ENCODE measurements around the gene PNMA8B. TPM values are rescaled to one million over a fixed set of nuclear protein-coding genes. Genes with fewer than 3 reads are reported as not detected.

PNMA8B gene
- total RNA-seq, 5 donors from 2014 or later (not counting 1 experiment from before 2014, with no cell fraction given): 0.20 to 1.1 (median 0.44) TPM

DNA sequence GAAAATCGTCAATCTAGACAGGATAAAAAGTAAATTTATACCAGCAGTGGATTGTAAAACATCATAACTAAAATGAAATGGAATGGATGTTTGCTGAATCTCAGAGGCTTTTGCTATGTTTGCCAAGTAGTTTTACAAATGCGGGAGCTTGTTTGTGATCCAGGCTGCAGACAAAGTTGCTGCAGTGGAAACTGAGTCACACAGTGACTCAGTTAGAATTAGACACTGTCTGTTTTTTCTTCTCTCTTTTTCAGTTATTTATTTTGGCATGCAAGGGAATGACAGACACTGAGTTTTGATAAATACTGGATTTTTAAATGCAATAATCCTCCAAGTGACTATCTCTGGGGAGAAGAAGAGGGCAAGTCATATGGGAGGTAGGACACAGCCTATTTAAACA, 19.7 kb downstream of the PNMA8B start:
- POLR2A ChIA-PET: no interaction called here
- Mint-ChIP-seq H3K4me1 (peaks cover 0 to 9% (median 0%) of the 10 kb centered on the region in 3 donors), H3K36me3 (no peaks in the 10 kb centered on the region), H3K9me3 (no peaks in the 10 kb centered on the region), H3K4me3 (no peak overlapping the region), H3K27me3 (peaks cover 47 to 50% of the 10 kb centered on the region in 2 donors), H3K27ac (no peak overlapping the region)
- WGBS (ENCODE audit: insufficient coverage): no CpG with 5 or more reads among the region's 2 CpGs
- Histone ChIP-seq H3K4me1 (ENCODE audit: control insufficient read depth in 1 of 2, extremely low read depth in 1 of 2, insufficient read depth in 2 of 2, low read length in 2 of 2) (peaks cover 0 to 7% of the 10 kb centered on the region in 2 experiments), H3K36me3 (ENCODE audit: control insufficient read depth in 2 of 2, extremely low read depth in 1 of 2, insufficient read depth in 1 of 2, low read length in 1 of 2) (no peaks in the 10 kb centered on the region), H3K27me3 (replicated peaks in 1 of 2; ENCODE audit: control insufficient read depth in 2 of 2, extremely low read depth in 1 of 2, insufficient read depth in 2 of 2, low read length in 1 of 2) (peaks cover 2 to 65% of the 10 kb centered on the region in 2 experiments), H3K27ac (ENCODE audit: low read length) (no peak overlapping the region), H3K4me3 (ENCODE audit: control insufficient read depth in 1 of 2, extremely low read depth in 1 of 2, low read length in 1 of 2) (no peak overlapping the region), H3K9me3 (no peaks in the 10 kb centered on the region)
- no peak for DNase-seq
- CTCF ChIA-PET: no interaction called here
- no peak for ATAC-seq (replicated peaks in 1 of 4)

DNA sequence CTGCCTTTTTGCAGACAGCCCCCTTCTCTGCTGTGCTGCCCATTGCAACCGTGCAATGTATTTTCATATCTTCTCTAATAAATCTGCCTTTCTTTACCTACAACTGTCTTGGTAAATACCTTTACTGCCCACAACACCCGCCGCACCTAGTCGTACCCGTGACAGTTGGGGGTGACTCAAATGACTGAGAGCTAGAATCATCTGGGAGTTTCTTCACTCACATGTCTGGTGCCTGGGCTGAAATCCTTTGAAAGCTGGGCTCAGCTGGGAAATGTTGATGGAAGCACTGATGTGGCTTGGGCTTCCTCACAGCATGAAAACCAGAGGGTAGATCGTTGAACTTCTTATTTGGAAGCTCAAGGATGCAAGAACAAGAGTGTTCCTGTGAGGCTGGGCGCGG, 21.5 kb downstream of the PNMA8B start:
- POLR2A ChIA-PET: no interaction called here
- H3K9me3 Mint-ChIP-seq: no peaks in the 10 kb centered on the region
- no peaks in the 10 kb centered on the region for H3K36me3 Mint-ChIP-seq
- CTCF ChIA-PET: interaction anchor here in 1 of 2 donors (0.6 kb wide), 1 partner anchor 33 kb away, joined by 5 read pairs; no protein-coding TSS in a partner anchor
- no peak overlapping the region for H3K27ac Mint-ChIP-seq
- Histone ChIP-seq H3K4me3 (ENCODE audit: control insufficient read depth in 1 of 2, extremely low read depth in 1 of 2, low read length in 1 of 2) (no peak overlapping the region), H3K4me1 (ENCODE audit: control insufficient read depth in 1 of 2, extremely low read depth in 1 of 2, insufficient read depth in 2 of 2, low read length in 2 of 2) (peaks cover 0 to 10% of the 10 kb centered on the region in 2 experiments), H3K9me3 (no peaks in the 10 kb centered on the region), H3K27ac (ENCODE audit: low read length) (no peak overlapping the region), H3K27me3 (replicated peaks in 1 of 2; ENCODE audit: control insufficient read depth in 2 of 2, extremely low read depth in 1 of 2, insufficient read depth in 2 of 2, low read length in 1 of 2) (peaks cover 2 to 80% of the 10 kb centered on the region in 2 experiments), H3K36me3 (ENCODE audit: control insufficient read depth in 2 of 2, extremely low read depth in 1 of 2, insufficient read depth in 1 of 2, low read length in 1 of 2) (no peaks in the 10 kb centered on the region)
- no peak overlapping the region for H3K4me3 Mint-ChIP-seq
- H3K27me3 Mint-ChIP-seq: peaks cover 51 to 60% of the 10 kb centered on the region in 2 donors
- ATAC-seq (replicated peaks in 1 of 4): no peak
- WGBS (ENCODE audit: insufficient coverage): 92% methylated on average over 6 of the region's 8 CpGs
- H3K4me1 Mint-ChIP-seq: peaks cover 0 to 9% (median 0%) of the 10 kb centered on the region in 3 donors
- no peak for DNase-seq

DNA sequence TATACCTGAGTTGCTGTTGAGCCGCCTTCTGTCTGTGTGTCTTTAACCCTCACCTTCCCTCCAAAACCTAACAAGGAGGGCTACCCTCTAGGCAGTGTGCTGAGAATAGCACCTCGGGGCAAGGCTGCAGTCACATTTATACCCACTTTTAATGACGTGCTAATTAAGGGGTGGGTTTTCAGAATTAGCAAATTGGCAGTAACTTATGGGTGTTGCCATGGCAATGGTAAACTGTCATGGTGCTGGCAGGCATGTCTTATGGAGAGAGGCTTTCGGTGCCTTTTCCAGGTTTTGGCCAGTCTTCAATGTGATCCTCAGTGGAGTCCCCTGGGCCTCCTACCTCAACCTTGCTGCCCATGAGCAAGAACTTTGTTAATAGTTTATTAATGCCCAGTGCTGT, 23.1 kb downstream of the PNMA8B start:
- no peak overlapping the region for H3K27ac ChIP-seq (ENCODE audit: low read length)
- DNase-seq: no peak
- ChIA-PET CTCF (no interaction called here), POLR2A (no interaction called here)
- H3K36me3 ChIP-seq (ENCODE audit: control insufficient read depth in 2 of 2, extremely low read depth in 1 of 2, insufficient read depth in 1 of 2, low read length in 1 of 2): no peaks in the 10 kb centered on the region
- no peak for ATAC-seq (replicated peaks in 1 of 4)
- Mint-ChIP-seq H3K9me3 (no peaks in the 10 kb centered on the region), H3K4me3 (no peak overlapping the region), H3K4me1 (peaks cover 0 to 4% (median 0%) of the 10 kb centered on the region in 3 donors), H3K36me3 (no peaks in the 10 kb centered on the region), H3K27me3 (peaks cover 45 to 61% of the 10 kb centered on the region in 2 donors), H3K27ac (no peak overlapping the region)
- H3K9me3 ChIP-seq: no peaks in the 10 kb centered on the region
- no peak overlapping the region for H3K4me3 ChIP-seq (ENCODE audit: control insufficient read depth in 1 of 2, extremely low read depth in 1 of 2, low read length in 1 of 2)
- H3K4me1 ChIP-seq (ENCODE audit: control insufficient read depth in 1 of 2, extremely low read depth in 1 of 2, insufficient read depth in 2 of 2, low read length in 2 of 2): peaks cover 0 to 10% of the 10 kb centered on the region in 2 experiments
- WGBS (ENCODE audit: insufficient coverage): 89% methylated on average over 1 of the region's 4 CpGs
- H3K27me3 ChIP-seq (replicated peaks in 1 of 2; ENCODE audit: control insufficient read depth in 2 of 2, extremely low read depth in 1 of 2, insufficient read depth in 2 of 2, low read length in 1 of 2): peaks cover 2 to 67% of the 10 kb centered on the region in 2 experiments

- ChIA-PET POLR2A (no interaction called here), CTCF (no interaction called here)
- no peaks in the 10 kb centered on the region for H3K36me3 Mint-ChIP-seq
- no peak overlapping the region for H3K4me3 Mint-ChIP-seq
- peaks cover 49 to 63% of the 10 kb centered on the region in 2 donors for H3K27me3 Mint-ChIP-seq
- Histone ChIP-seq H3K9me3 (no peaks in the 10 kb centered on the region), H3K27ac (ENCODE audit: low read length) (no peak overlapping the region), H3K36me3 (ENCODE audit: control insufficient read depth in 2 of 2, extremely low read depth in 1 of 2, insufficient read depth in 1 of 2, low read length in 1 of 2) (no peaks in the 10 kb centered on the region), H3K4me1 (ENCODE audit: control insufficient read depth in 1 of 2, extremely low read depth in 1 of 2, insufficient read depth in 2 of 2, low read length in 2 of 2) (peaks cover 0 to 10% of the 10 kb centered on the region in 2 experiments), H3K4me3 (ENCODE audit: control insufficient read depth in 1 of 2, extremely low read depth in 1 of 2, low read length in 1 of 2) (peak overlapping the region in 1 of 2 donors; percentile 48), H3K27me3 (replicated peaks in 1 of 2; ENCODE audit: control insufficient read depth in 2 of 2, extremely low read depth in 1 of 2, insufficient read depth in 2 of 2, low read length in 1 of 2) (peaks cover 2 to 62% of the 10 kb centered on the region in 2 experiments)
- H3K9me3 Mint-ChIP-seq: no peaks in the 10 kb centered on the region
- peaks cover 0 to 6% (median 0%) of the 10 kb centered on the region in 3 donors for H3K4me1 Mint-ChIP-seq
- ATAC-seq (replicated peaks in 1 of 4): no peak
- DNase-seq: no peak
- 54% methylated on average over 10 of the region's 11 CpGs for WGBS (ENCODE audit: insufficient coverage)
- H3K27ac Mint-ChIP-seq: no peak overlapping the region
Observed at GRCh38 chr19:46471811-46472543, 23.7 kb downstream of the PNMA8B start.

DNA sequence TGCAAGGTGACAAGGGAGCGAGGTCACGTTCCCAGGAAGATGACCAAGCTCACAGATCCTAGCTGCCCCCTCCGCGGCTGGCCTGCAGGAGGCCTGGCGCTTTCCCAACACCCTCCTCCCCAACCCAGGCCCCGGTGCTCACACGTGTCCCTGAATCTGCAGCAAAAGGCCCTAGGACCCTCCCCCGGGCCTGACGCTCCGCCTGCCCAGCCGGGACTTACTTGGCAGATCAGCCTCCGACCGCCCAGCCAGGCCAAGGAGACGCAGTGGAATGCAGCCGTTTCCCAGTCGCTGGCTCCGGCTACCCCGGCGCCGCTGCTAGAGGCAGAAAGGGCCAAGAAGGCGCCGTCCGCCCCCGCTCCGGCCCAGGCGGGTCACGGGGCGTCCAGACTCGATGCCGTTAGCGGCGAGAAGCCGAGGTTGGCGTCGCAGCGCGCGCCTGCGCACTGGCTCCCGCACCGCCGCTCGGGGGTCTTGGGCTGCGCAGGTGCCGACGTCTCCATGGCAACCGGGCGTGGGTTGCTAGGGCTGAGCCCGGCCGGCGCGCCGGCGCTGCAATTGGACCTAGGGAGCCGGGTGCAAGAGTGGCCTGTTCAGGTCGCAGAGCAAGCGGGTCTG, 24.4 kb downstream of the PNMA8B start, which contains the start of gene PNMA8A:
Gene PNMA8A (minus strand): TSS at position 448 of the 618 bp plus-strand sequence. CDS start 528 bp downstream, outside the sequence.
- H3K36me3 ChIP-seq (ENCODE audit: control insufficient read depth in 2 of 2, extremely low read depth in 1 of 2, insufficient read depth in 1 of 2, low read length in 1 of 2): no peaks in the 10 kb centered on the region
- Mint-ChIP-seq H3K4me3 (no peak within 1 kb of the TSS), H3K9me3 (no peaks in the 10 kb centered on the region), H3K36me3 (no peaks in the 10 kb centered on the region), H3K4me1 (peaks cover 0 to 14% (median 4%) of the 10 kb centered on the region in 3 donors), H3K27me3 (peaks cover 53 to 65% of the 10 kb centered on the region in 2 donors), H3K27ac (no peak within 1 kb of the TSS)
- H3K9me3 ChIP-seq: no peaks in the 10 kb centered on the region
- DNase-seq (peak in 2 of 35 experiments; percentile 6 to 32), ATAC-seq (replicated peaks in 1 of 4) (no peak)
- CTCF ChIA-PET: no interaction called here
- peak within 1 kb of the TSS in 1 of 2 donors; percentile 48 for H3K4me3 ChIP-seq (ENCODE audit: control insufficient read depth in 1 of 2, extremely low read depth in 1 of 2, low read length in 1 of 2)
- WGBS (ENCODE audit: insufficient coverage): 7% methylated on average over 56 of the region's 57 CpGs
- POLR2A ChIA-PET: no interaction called here
- H3K27ac ChIP-seq (ENCODE audit: low read length): no peak within 1 kb of the TSS
- peaks cover 0 to 10% of the 10 kb centered on the region in 2 experiments for H3K4me1 ChIP-seq (ENCODE audit: control insufficient read depth in 1 of 2, extremely low read depth in 1 of 2, insufficient read depth in 2 of 2, low read length in 2 of 2)
- peaks cover 2 to 57% of the 10 kb centered on the region in 2 experiments for H3K27me3 ChIP-seq (replicated peaks in 1 of 2; ENCODE audit: control insufficient read depth in 2 of 2, extremely low read depth in 1 of 2, insufficient read depth in 2 of 2, low read length in 1 of 2)

DNA sequence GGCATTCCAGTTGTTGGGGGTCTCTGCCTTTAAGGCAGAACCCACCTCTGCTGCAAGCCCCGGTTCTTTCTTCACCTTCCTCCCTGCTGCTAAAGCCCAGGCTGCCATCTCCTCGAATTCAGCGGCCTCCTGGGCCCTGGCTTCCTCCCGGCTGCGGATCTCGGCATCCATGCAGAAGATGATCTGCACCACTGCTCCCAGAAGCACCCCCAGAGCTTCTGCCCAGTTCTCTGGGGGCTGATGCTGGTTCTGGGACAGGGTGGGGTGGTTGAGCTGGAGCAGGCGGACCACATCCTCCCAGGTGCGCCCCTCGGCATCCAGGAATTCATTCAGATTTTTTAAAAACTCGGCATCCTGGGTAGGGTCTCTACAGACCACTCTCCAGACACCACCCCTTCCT, 25.3 kb downstream of the PNMA8B start:
- DNase-seq (no peak), ATAC-seq (replicated peaks in 1 of 4) (no peak)
- Mint-ChIP-seq H3K4me3 (no peak overlapping the region), H3K27me3 (peaks cover 51 to 60% of the 10 kb centered on the region in 2 donors), H3K9me3 (no peaks in the 10 kb centered on the region), H3K27ac (no peak overlapping the region), H3K4me1 (peaks cover 0 to 14% (median 4%) of the 10 kb centered on the region in 3 donors), H3K36me3 (no peaks in the 10 kb centered on the region)
- Histone ChIP-seq H3K27ac (ENCODE audit: low read length) (no peak overlapping the region), H3K4me1 (ENCODE audit: control insufficient read depth in 1 of 2, extremely low read depth in 1 of 2, insufficient read depth in 2 of 2, low read length in 2 of 2) (peaks cover 0 to 10% of the 10 kb centered on the region in 2 experiments), H3K9me3 (no peaks in the 10 kb centered on the region), H3K4me3 (ENCODE audit: control insufficient read depth in 1 of 2, extremely low read depth in 1 of 2, low read length in 1 of 2) (no peak overlapping the region), H3K36me3 (ENCODE audit: control insufficient read depth in 2 of 2, extremely low read depth in 1 of 2, insufficient read depth in 1 of 2, low read length in 1 of 2) (no peaks in the 10 kb centered on the region), H3K27me3 (replicated peaks in 1 of 2; ENCODE audit: control insufficient read depth in 2 of 2, extremely low read depth in 1 of 2, insufficient read depth in 2 of 2, low read length in 1 of 2) (peaks cover 2 to 57% of the 10 kb centered on the region in 2 experiments)
- CTCF ChIA-PET: no interaction called here
- WGBS (ENCODE audit: insufficient coverage): 77% methylated on average over 2 of the region's 10 CpGs
- POLR2A ChIA-PET: no interaction called here
